Activated CD4-positive, alpha-beta T cell treated with anti-CD3 and anti-CD28 coated beads, Interleukin-2, amount 10 ng/mL, durations not matched to agents 24 days and 14 days (primary cell): Measurements from ENCODE around the gene OOSP4B. TPM values are rescaled to one million over a fixed set of nuclear protein-coding genes. Genes with fewer than 3 reads are reported as not detected.
"Not testable (repeated sequence)": the region's sequence is repeated elsewhere in the genome, so short reads cannot be mapped to it uniquely, and the experiment has no call there.

Experiments
- DNase-seq: peaks from one replicate; pipeline ENCODE4 v3.0.0; 2022
- H3K27ac Mint-ChIP-seq: one replicate; pipeline ENCODE4 v1.8.0; 2022; ENCODE audit warnings: mild to moderate bottlenecking, mixed read lengths
- H3K27me3 Mint-ChIP-seq: one replicate; pipeline ENCODE4 v1.8.0; 2022; ENCODE audit warnings: mixed read lengths
- H3K36me3 Mint-ChIP-seq: one replicate; pipeline ENCODE4 v1.8.0; 2022; ENCODE audit warnings: low read depth, mild to moderate bottlenecking, mixed read lengths
- H3K4me1 Mint-ChIP-seq: one replicate; pipeline ENCODE4 v1.8.0; 2021; ENCODE audit warnings: mixed read lengths
- H3K4me3 Mint-ChIP-seq: one replicate; pipeline ENCODE4 v1.8.0; 2022; ENCODE audit warnings: mild to moderate bottlenecking, moderate library complexity, mixed read lengths
- H3K9me3 Mint-ChIP-seq: one replicate; pipeline ENCODE4 v1.8.0; 2021; ENCODE audit warnings: mixed read lengths
- intact Hi-C: fragments of 100-400 bp; cut with micrococcal nuclease; formaldehyde crosslinking; loops from one replicate; pipeline ENCODE4 v1.15.1; 2023
- total RNA-seq: library from RNA; stranded (reverse); gene quantifications from 2 replicates; pipeline ENCODE4 v1.2.3, GENCODE V29; 2022

OOSP4B gene
- not detected in 2 replicates for total RNA-seq

- Mint-ChIP-seq H3K36me3 (no peaks in the 10 kb centered on the region), H3K27ac (no peak within 1 kb of the TSS), H3K4me1 (no peaks in the 10 kb centered on the region), H3K27me3 (no peaks in the 10 kb centered on the region), H3K9me3 (no peaks in the 10 kb centered on the region), H3K4me3 (no peak within 1 kb of the TSS)
- no peak for DNase-seq
- intact Hi-C loops, result no loop called here
Observed at GRCh38 chr11:60016881-60017280, at the start of gene OOSP4B. TSS of gene OOSP4B (plus strand) at chr11:60017181.

- H3K36me3 Mint-ChIP-seq, result no peaks in the 10 kb centered on the region
- DNase-seq, result no peak
- no peak overlapping the region for H3K4me3 Mint-ChIP-seq
- intact Hi-C loops, result no loop called here
- peaks cover 2% of the 10 kb centered on the region for H3K27me3 Mint-ChIP-seq
- no peaks in the 10 kb centered on the region for H3K4me1 Mint-ChIP-seq
- no peaks in the 10 kb centered on the region for H3K9me3 Mint-ChIP-seq
- no peak overlapping the region for H3K27ac Mint-ChIP-seq
Observed at GRCh38 chr11:59967677-59968394, 49.1 kb upstream of the OOSP4B start.

- H3K36me3 Mint-ChIP-seq, result no peaks in the 10 kb centered on the region
- peaks cover 2% of the 10 kb centered on the region for H3K27me3 Mint-ChIP-seq
- H3K4me1 Mint-ChIP-seq, result no peaks in the 10 kb centered on the region
- no peaks in the 10 kb centered on the region for H3K9me3 Mint-ChIP-seq
- H3K27ac Mint-ChIP-seq, result no peak overlapping the region
- DNase-seq, result no peak
- no peak overlapping the region for H3K4me3 Mint-ChIP-seq
- intact Hi-C loops, result no loop called here
Observed at GRCh38 chr11:59968395-59968783, 48.6 kb upstream of the OOSP4B start.

- DNase-seq, result no peak
- intact Hi-C loops, result no loop called here
- H3K27me3 Mint-ChIP-seq, result no peaks in the 10 kb centered on the region
- H3K27ac Mint-ChIP-seq, result no peak overlapping the region
- H3K36me3 Mint-ChIP-seq, result no peaks in the 10 kb centered on the region
- no peaks in the 10 kb centered on the region for H3K9me3 Mint-ChIP-seq
- no peaks in the 10 kb centered on the region for H3K4me1 Mint-ChIP-seq
- no peak overlapping the region for H3K4me3 Mint-ChIP-seq
Observed at GRCh38 chr11:59973097-59973496, 43.9 kb upstream of the OOSP4B start.

- DNase-seq, result no peak
- H3K27me3 Mint-ChIP-seq, result no peaks in the 10 kb centered on the region
- intact Hi-C loops, result no loop called here
- no peak overlapping the region for H3K27ac Mint-ChIP-seq
- no peaks in the 10 kb centered on the region for H3K36me3 Mint-ChIP-seq
- H3K4me1 Mint-ChIP-seq, result no peaks in the 10 kb centered on the region
- no peak overlapping the region for H3K4me3 Mint-ChIP-seq
- no peaks in the 10 kb centered on the region for H3K9me3 Mint-ChIP-seq
Observed at GRCh38 chr11:59981106-59981770, 35.7 kb upstream of the OOSP4B start.

GRCh38 chr11:59982037-59982436, 34.9 kb upstream of the OOSP4B start:
- H3K9me3 Mint-ChIP-seq, H3K27me3 Mint-ChIP-seq, H3K36me3 Mint-ChIP-seq, DNase-seq, H3K27ac Mint-ChIP-seq, H3K4me1 Mint-ChIP-seq, H3K4me3 Mint-ChIP-seq, intact Hi-C loops: not testable (repeated sequence)

GRCh38 chr11:59983212-59983611, 33.8 kb upstream of the OOSP4B start:
- DNase-seq, result no peak
- Mint-ChIP-seq H3K9me3 (no peaks in the 10 kb centered on the region), H3K27ac (no peak overlapping the region), H3K36me3 (no peaks in the 10 kb centered on the region), H3K4me1 (no peaks in the 10 kb centered on the region), H3K27me3 (no peaks in the 10 kb centered on the region), H3K4me3 (no peak overlapping the region)
- intact Hi-C loops, result no loop called here

GRCh38 chr11:59984368-59984767, 32.6 kb upstream of the OOSP4B start:
- no peak for DNase-seq
- no peak overlapping the region for H3K27ac Mint-ChIP-seq
- H3K9me3 Mint-ChIP-seq, result no peaks in the 10 kb centered on the region
- intact Hi-C loops, result no loop called here
- no peaks in the 10 kb centered on the region for H3K4me1 Mint-ChIP-seq
- no peak overlapping the region for H3K4me3 Mint-ChIP-seq
- H3K36me3 Mint-ChIP-seq, result no peaks in the 10 kb centered on the region
- no peaks in the 10 kb centered on the region for H3K27me3 Mint-ChIP-seq

- Mint-ChIP-seq H3K36me3 (no peaks in the 10 kb centered on the region), H3K9me3 (peaks cover 6% of the 10 kb centered on the region), H3K4me1 (no peaks in the 10 kb centered on the region), H3K27ac (no peak overlapping the region), H3K27me3 (no peaks in the 10 kb centered on the region), H3K4me3 (no peak overlapping the region)
- no peak for DNase-seq
- intact Hi-C loops, result no loop called here
Observed at GRCh38 chr11:59990421-59990820, 26.6 kb upstream of the OOSP4B start.

GRCh38 chr11:59992425-59992824, 24.6 kb upstream of the OOSP4B start:
- H3K9me3 Mint-ChIP-seq, result peaks cover 6% of the 10 kb centered on the region
- intact Hi-C loops, result no loop called here
- no peak for DNase-seq
- no peak overlapping the region for H3K27ac Mint-ChIP-seq
- H3K27me3 Mint-ChIP-seq, result peaks cover 2% of the 10 kb centered on the region
- no peak overlapping the region for H3K4me3 Mint-ChIP-seq
- no peaks in the 10 kb centered on the region for H3K4me1 Mint-ChIP-seq
- no peaks in the 10 kb centered on the region for H3K36me3 Mint-ChIP-seq

GRCh38 chr11:59997800-59998199, 19.2 kb upstream of the OOSP4B start:
- Mint-ChIP-seq H3K4me3 (no peak overlapping the region), H3K4me1 (no peaks in the 10 kb centered on the region), H3K9me3 (no peaks in the 10 kb centered on the region), H3K36me3 (no peaks in the 10 kb centered on the region), H3K27me3 (peaks cover 2% of the 10 kb centered on the region), H3K27ac (no peak overlapping the region)
- intact Hi-C loops, result no loop called here
- DNase-seq, result no peak

- intact Hi-C loops, result no loop called here
- no peaks in the 10 kb centered on the region for H3K36me3 Mint-ChIP-seq
- peaks cover 2% of the 10 kb centered on the region for H3K27me3 Mint-ChIP-seq
- no peaks in the 10 kb centered on the region for H3K4me1 Mint-ChIP-seq
- no peaks in the 10 kb centered on the region for H3K9me3 Mint-ChIP-seq
- DNase-seq, result no peak
- no peak overlapping the region for H3K27ac Mint-ChIP-seq
- no peak overlapping the region for H3K4me3 Mint-ChIP-seq
Observed at GRCh38 chr11:59999691-60000090, 17.3 kb upstream of the OOSP4B start.

- no peaks in the 10 kb centered on the region for H3K36me3 Mint-ChIP-seq
Observed at GRCh38 chr11:60003729-60004128, 13.3 kb upstream of the OOSP4B start.

GRCh38 chr11:60005360-60005759, 11.6 kb upstream of the OOSP4B start:
- DNase-seq, result no peak
- intact Hi-C loops, result no loop called here
- Mint-ChIP-seq H3K27ac (no peak overlapping the region), H3K4me1 (no peaks in the 10 kb centered on the region), H3K4me3 (no peak overlapping the region), H3K36me3 (no peaks in the 10 kb centered on the region), H3K27me3 (no peaks in the 10 kb centered on the region), H3K9me3 (no peaks in the 10 kb centered on the region)

More at GRCh38 chr11:60003729-60004128, 13.3 kb upstream of the OOSP4B start:
- Mint-ChIP-seq H3K4me1 (no peaks in the 10 kb centered on the region), H3K27ac (no peak overlapping the region), H3K27me3 (no peaks in the 10 kb centered on the region), H3K4me3 (no peak overlapping the region), H3K9me3 (no peaks in the 10 kb centered on the region)
- no peak for DNase-seq
- intact Hi-C loops, result no loop called here

- DNase-seq, result no peak
- no peaks in the 10 kb centered on the region for H3K36me3 Mint-ChIP-seq
- H3K27me3 Mint-ChIP-seq, result no peaks in the 10 kb centered on the region
- H3K4me1 Mint-ChIP-seq, result no peaks in the 10 kb centered on the region
- no peak overlapping the region for H3K27ac Mint-ChIP-seq
- no peak overlapping the region for H3K4me3 Mint-ChIP-seq
- no peaks in the 10 kb centered on the region for H3K9me3 Mint-ChIP-seq
- intact Hi-C loops, result no loop called here
Observed at GRCh38 chr11:60018058-60018457, 1.1 kb downstream of the OOSP4B start.
